ENCODE results near the gene TMPRSS13.
"Not testable (repeated sequence)": the region's sequence is repeated elsewhere in the genome, so short reads cannot be mapped to it uniquely, and the experiment has no call there.

The TMPRSS13 gene

DNA sequence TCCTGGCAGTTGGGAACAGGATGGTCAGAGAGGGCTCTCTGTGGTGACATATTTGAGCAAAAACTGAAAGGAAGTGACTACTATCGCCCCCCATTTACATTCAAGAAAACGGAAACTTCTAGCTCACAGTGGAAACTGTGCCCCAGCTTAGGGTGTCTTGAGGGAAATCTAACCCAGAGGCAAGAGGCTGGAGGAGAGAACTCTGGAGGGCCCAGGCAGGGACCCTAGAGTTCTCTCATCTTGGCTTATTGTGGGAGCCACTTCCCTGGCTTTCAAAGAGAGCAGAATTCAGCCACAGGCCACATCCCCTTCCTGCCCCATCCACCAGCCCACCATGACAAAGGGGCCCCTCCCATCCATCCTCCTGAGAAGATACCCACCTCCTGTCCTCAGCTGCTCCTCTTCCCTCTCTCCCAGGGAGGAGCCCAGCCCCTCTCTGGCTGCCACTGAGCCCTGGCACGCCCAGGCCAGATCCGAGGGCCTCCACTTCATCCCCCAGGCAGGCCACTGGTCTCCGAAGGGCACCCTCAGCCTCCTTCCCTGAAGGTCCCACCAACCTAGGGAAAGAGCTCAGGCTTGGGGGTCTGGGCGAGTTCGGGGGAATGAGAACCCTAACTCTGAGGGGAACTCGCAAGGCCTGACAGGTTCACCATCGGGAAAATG lies 1.6 kb upstream of the TMPRSS13 start:
- DNase-seq (ENCODE audit: low read depth in 2 of 2): no peak

DNA sequence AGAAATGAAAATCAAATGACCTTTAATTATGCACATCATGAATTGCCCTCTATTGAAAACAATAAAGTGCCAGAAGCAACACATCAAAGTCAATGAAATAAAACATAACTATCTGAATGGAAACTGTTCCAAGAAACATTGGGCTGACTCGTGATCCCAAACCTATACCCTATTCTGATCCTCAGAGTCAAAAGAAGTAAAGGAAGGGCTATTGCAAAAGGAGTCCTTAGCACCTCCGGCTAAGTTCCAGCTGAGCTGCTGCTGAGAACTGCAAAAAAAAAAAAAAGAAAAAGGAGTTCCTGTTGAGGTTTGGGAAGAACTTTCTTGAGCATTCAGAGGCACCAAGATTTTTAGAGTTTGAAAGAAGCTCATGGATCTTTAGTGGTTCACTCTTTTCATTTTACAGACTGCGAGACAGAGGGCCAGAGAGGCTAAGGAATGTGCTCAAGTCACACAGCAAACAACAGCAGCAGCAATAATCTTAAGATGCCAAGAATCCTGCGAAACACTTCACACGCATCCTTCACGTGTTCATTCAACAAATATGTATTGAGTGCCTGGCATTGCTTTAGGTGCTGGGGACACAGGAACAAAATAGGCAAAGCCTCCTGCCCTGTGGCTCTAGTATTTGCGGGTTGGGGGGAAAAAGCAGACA lies 841 bp upstream of the TMPRSS13 start:
- DNase-seq (ENCODE audit: low read depth in 2 of 2): no peak

DNA sequence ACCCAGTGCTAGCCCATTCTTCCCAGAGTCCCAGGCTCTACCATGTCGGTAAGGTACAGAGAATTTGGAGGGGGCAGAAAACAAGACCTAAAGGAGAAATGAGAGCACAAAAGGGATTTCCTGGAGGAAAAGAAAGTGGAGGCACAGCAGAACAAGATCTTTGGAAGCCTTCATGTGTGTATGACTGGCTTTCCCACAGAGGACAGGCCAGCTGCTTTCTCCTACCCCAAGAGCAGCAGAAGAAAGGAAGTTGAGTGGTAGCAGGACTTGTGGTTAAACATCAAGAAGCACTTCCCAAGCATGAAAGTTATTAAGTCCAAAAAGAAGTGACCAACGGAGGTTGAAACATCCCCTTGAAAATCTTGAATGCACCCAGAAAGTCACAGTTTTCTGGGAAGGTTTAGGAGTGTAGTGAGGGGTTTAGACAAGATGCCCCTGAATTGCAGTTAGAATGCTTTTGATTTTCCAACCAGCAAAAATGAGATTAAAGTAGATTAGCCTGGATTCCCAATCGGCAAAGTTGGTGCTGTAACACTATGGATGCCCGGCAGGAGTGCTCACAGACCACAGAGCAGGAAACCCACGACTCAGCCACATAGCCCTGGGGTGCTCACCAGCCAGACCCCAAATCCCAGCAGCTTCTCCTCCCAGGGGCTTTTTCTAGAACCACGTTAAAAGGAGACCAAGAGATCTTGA lies 608 bp downstream of the TMPRSS13 start:
- no peak for DNase-seq (ENCODE audit: low read depth in 2 of 2)

DNA sequence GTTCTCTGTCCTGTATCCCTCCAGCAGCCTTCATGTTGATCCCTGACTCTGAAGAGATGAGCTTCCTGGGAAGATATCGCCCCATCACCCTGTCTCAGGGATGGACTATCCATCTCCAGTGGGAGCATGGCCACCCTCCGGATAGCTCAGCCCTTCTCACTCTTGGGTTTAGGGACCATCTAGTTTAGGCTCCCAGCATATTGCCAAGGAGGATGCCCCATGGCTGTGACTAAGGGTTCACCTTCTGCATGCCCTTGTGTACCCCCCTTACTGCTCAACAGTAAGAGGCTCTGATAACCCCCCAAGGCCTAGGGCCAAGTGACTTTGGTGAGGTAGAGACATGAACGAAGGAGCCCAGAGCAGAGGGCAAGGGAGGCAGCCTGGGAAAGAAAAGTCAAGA lies 1.3 kb downstream of the TMPRSS13 start:
- no peak for DNase-seq (ENCODE audit: low read depth in 2 of 2)

GRCh38 chr11:117926166-117926565 lies 3.0 kb downstream of the TMPRSS13 start:
- not testable (repeated sequence) for DNase-seq (ENCODE audit: low read depth in 2 of 2)

GRCh38 chr11:117925198-117925925 lies 3.8 kb downstream of the TMPRSS13 start:
- DNase-seq (ENCODE audit: low read depth in 2 of 2): no peak

GRCh38 chr11:117924631-117925170 lies 4.5 kb downstream of the TMPRSS13 start:
- no peak for DNase-seq (ENCODE audit: low read depth in 2 of 2)

- DNase-seq (ENCODE audit: low read depth in 2 of 2): no peak
These were observed 5.4 kb downstream of the TMPRSS13 start for GRCh38 chr11:117923773-117924172.

DNA sequence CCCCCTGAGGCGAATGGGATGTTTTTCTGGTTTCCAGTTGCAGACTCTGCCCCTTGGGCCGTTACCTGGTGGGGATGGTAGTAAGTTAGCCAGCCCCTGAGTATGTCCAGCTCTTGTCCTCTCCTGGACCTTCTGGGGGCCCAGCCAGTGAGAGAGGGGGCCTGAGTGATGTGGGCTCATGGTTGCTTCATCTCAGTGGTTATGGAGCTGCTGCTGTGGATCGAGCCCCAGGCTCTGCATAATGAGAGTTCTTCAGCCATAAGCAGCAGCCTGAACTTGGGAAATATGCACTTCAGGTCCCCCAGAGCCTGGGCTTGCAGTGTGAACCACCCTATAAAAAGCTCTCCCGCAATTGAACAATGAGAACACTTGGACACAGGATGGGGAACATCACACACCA lies 5.9 kb downstream of the TMPRSS13 start:
- no peak for DNase-seq (ENCODE audit: low read depth in 2 of 2)

DNA sequence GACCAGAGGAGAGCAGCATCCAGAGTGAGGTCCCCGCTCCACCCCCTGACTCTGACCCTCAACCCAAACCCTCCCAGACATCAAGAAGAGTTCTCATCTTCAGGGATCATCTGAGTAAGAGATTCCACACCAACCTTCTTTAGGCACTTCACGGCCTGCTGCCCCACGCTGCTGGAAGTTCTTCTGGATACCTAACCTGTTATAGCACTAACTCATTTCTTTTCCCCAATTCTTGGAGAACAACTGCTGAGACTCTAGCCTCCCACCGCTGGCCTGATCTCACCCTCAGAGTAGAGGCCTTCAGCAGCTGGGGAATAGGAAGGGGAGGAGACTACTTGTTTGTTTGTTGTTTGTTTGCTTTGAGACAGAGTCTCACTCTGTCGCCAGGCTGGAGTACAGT lies 7.3 kb downstream of the TMPRSS13 start:
- DNase-seq (ENCODE audit: low read depth in 2 of 2): no peak

- no peak for DNase-seq (ENCODE audit: low read depth in 2 of 2)
These were observed 7.7 kb downstream of the TMPRSS13 start for GRCh38 chr11:117921456-117921855.

DNA sequence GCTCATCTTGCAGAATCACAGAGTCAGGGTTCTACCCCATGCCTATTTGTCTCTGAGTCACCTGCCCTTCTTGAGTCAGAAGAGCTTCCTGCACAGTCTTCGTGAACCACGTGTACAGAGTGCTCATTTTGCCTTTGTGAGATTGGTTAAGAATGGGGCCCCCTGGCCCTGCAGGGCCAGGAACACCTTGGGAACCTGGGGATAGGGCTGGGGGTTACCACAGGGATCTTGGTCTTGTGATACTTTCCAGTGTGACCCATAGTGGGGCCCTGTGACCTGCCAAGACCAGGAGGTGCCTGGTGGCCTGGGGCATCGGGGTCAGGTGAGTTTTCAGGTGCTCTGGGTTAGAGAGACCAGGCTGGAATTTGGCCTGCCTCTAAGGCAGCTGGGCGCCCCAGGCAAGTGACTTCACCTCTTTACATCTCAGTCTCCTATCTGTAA lies 9.4 kb downstream of the TMPRSS13 start:
- DNase-seq (ENCODE audit: low read depth in 2 of 2): no peak

DNA sequence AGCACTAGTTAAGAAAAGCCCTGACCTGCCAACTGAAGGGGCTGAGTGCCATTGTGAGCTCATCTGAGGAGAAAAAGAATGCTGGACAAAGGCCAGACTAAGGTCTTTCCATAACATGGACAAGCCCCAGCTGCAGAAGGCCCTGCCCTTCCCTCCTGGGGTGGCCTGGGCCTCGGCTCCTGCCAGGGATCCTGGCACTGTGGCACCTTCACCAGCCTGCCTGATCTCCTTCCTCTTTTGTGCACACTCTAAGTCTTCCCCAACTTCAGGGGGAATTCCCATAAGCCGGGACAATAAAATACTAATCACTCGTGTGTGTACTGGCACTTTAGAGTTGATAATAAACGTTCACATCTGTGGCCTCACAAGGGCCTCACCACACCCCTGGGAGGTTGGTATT lies 9.9 kb downstream of the TMPRSS13 start:
- DNase-seq (ENCODE audit: low read depth in 2 of 2): no peak

GRCh38 chr11:117918366-117919255 lies 10.6 kb downstream of the TMPRSS13 start:
- no peak for DNase-seq (ENCODE audit: low read depth in 2 of 2)

GRCh38 chr11:117917591-117918151 lies 11.5 kb downstream of the TMPRSS13 start:
- no peak for DNase-seq (ENCODE audit: low read depth in 2 of 2)

DNA sequence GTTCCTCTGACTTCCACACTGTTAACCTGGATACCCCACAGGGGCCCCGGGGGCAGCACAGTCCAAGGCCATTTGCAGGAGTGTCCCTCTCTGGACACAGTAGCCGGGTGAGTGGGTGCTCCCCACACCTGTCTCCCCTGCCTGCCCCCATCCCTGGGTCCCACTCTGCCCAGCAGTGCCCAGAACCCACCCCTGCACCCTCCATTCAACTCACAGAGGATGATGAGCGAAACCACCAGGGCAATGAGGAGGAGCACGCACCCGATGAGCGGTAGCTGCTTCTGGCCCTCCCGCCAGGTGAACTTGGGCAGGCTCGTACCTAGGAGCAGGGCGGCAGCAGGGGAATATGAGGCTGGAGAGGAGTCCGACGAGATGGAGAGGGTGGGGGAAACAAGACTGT lies 12.2 kb downstream of the TMPRSS13 start:
- no peak for DNase-seq (ENCODE audit: low read depth in 2 of 2)

GRCh38 chr11:117915672-117916235 lies 13.4 kb downstream of the TMPRSS13 start:
- no peak for DNase-seq (ENCODE audit: low read depth in 2 of 2)

DNA sequence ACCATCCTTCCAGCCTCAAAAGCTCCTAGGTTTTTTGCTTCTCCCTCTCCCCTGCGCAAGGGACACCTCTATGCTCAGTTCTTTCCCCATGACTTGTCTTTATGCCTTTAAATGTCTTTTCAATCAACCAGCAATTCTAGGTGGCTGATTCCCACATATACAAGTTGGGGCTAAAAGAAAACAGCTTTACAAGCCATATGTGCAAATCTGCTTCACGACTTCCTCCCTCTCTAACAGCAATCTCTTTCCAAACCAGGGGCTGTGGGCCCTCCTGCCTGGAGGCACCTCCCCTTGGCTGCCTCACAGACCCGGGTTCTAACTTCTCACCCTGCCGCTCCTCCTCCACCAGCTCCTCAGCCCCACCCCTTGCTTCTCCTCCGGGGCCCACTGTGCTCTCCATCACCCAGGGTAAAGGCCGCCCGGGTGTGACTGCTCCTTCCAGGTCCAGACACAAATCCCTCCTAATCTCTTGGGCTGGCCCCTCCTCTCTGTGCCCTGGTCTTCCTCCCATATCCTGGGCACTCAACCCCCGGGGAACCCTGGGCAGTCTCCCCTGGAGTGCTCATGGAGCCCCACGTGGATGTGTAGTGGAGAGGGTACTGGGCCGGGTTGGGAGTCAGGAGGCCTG lies 14.1 kb downstream of the TMPRSS13 start:
- DNase-seq (ENCODE audit: low read depth in 2 of 2): no peak

DNA sequence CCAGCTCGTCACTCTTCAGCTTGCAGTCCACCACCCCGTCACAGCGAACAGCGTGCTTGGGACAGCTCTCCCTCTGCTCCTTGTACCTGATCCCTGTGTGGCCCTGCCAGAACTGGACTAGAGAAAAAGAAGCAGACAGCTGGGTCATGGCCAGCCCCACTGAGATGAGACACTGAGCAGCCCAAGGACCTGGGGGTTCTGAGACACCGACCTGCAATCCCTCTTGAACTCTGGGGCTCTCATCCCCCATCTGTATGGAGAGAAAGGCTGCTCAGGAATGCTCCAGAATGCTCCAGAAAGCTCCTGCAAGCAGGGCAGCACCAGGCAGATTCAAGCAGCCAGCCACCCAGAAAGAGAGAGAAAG lies 14.8 kb downstream of the TMPRSS13 start:
- DNase-seq (ENCODE audit: low read depth in 2 of 2): no peak

All from stimulated activated CD4-positive, alpha-beta T cell treated with anti-CD3 and anti-CD28 coated beads, Interleukin-4, amount 100 ng/mL, for 48 hours (primary cell).